Left cardiac atrium (tissue), 4 donors: ENCODE data around the gene IQCM. TPM values are rescaled to one million over a fixed set of nuclear protein-coding genes. Genes with fewer than 3 reads are reported as not detected.

Experiments
- ATAC-seq, 2 donors: fragments of 200-7000 bp; cut with Tn5 transposase; one replicate each; pipeline ENCODE4 v1.9.1; 2020; ENCODE audit warnings: mild to moderate bottlenecking in 2 of 2, moderate library complexity in 2 of 2
- DNase-seq: peaks from one replicate; pipeline ENCODE4 v3.0.0-alpha.2; 2020
- intact Hi-C, 2 donors: fragments of 100-400 bp; cut with DNase I; formaldehyde crosslinking; loops; one replicate each; pipeline versions ENCODE4 v1.14.1 to v1.15.1; 2022 to 2023
- long read RNA-seq: library from polyadenylated mRNA; unstranded; transcript quantifications from one replicate; pipeline ENCODE4 v2.0.0, GENCODE V29; 2021
- total RNA-seq, 2 donors: library from RNA; stranded (reverse); fragmentation: NEBNext Ultra II Directional; extraction: Animal tissue kit (Norgen Biotek cat#: 25700); gene quantifications; one replicate each; pipeline ENCODE4 v1.2.1, GENCODE V29; 2021
- donor health status: DM: no; HTN: yes; CAD: no.
- donor health status: DM: no; HTN: yes; CAD: no; lungs with severe emphysema.
- donor health status: DM: yes; HTN: yes; CAD: no.
- donor health status: Dilated cardiomyopathy.

IQCM gene, protein sequence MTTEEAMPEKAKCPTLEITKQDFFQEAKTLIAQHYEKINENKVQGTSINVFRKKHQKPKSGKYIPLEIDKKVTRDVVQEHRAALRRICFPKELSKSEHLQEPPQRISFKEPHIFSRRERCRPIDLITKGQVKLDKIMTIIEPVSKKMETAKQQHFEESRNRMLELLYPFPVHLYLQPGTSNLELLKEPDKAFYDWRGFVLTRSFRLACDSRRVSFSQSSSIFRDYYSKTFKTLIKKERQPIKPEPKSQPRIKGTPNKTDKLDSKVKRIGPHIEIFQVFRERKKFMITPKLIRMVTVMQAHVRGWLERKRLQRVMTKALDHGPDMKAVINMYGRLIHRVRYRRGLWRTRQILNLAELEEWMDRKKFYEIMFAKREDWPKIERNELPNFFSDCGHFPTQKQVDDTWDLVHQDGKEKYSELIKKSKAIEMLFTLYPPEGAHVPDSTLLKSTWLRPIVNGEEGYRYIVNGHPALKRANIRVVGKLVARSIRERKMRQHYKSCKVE
- not detected for total RNA-seq
- long read RNA-seq: 0 reads

GRCh38 chr4:149815743-149816142 is at the start of gene IQCM:
TSS of gene IQCM (minus strand) at chr4:149815843. CDS start at chr4:149742691, 73,152 bp downstream.
- ATAC-seq (no peak), DNase-seq (no peak)
- intact Hi-C loops: no loop called here

DNA sequence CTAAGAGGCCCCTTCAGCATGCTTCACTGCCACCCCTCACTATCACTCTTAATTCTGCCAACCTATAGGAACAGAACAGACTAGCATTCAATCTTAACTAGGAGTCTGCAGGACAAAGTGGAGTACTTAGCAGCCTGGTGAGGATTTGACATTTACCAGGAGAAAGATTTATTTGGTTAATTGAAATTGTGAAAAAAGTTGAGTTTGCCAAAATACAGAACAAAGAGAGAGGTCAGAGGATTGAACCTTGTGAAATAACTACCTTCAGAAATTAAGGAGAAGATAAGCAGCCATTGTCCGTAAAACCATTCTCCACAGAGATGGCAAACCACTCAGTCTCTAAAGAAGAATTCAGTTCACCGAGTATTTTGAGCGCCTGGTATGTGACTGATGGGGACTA is 41.8 kb upstream of the IQCM start:
- no peak for DNase-seq
- intact Hi-C loops: no loop called here
- ATAC-seq: no peak

- intact Hi-C loops: no loop called here
- no peak for ATAC-seq
- DNase-seq: no peak
Observed at GRCh38 chr4:149845743-149846142, 30.1 kb upstream of the IQCM start.

- intact Hi-C loops: no loop called here
- ATAC-seq (no peak), DNase-seq (no peak)
Observed at GRCh38 chr4:149841686-149842085, 26.0 kb upstream of the IQCM start.

DNA sequence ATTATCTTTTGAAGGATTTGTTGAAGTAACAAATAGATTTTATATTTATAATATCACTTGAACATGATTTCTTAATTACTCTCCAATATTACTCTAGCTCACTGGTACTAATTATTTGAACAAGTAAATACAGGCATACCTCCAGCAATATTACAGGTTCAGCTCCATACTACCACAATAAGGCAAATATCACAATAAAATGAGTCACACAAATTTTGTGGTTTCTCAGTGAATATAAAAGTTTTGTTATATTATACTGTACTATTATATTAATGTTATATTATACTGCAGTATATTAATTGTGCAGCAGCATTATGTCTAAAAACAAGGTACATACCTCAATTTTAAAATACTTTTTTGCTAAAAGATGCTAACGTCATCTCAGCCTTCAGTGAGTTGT is 22.4 kb upstream of the IQCM start:
- intact Hi-C loops: no loop called here
- ATAC-seq (no peak), DNase-seq (no peak)

DNA sequence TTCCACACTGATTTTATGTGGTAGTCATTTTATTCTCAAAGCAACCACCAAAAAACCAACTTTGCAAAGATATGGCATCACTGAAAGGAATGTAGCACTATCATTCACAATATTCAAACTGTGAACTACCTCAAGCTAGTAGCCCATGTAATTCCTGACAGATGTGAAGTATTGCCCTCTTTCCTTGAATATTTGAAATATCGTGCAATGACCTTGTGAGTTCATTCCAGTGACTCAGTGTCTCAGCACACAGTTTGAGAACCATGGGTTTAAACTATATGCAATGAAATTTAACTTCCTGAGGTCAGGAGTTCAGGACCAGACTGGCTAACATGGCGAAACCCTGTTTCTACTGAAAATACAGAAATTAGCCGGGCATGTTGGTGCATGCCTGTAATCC is 20.9 kb upstream of the IQCM start:
- intact Hi-C loops: no loop called here
- no peak for DNase-seq

DNA sequence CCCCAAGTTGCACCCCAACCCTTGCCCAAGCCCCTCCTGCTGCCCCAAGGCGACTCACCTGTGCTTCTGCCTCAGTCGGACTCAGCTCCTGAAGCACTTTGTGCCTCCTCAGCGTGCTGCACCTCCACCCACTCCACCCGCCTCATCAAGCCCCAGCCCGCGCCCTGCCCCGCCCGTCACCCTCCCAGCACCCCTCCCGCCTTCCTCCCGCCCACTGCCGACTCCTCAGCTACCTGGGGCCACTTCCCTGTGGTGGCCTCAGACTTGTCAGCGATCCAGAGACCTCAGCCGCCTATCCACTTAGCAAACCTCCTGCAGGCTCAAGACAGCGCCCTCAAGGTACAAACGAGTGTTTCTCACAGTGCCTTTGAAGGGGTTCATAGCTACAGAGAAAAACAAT is 19.6 kb upstream of the IQCM start:
- DNase-seq (no peak), ATAC-seq (no peak)

More for the DNA sequence above, 20.9 kb upstream of the IQCM start:
- ATAC-seq: no peak

GRCh38 chr4:149831656-149832208 is 16.1 kb upstream of the IQCM start:
- no peak for ATAC-seq
- intact Hi-C loops: no loop called here
- DNase-seq: no peak

More for the DNA sequence above, 19.6 kb upstream of the IQCM start:
- intact Hi-C loops: no loop called here

DNA sequence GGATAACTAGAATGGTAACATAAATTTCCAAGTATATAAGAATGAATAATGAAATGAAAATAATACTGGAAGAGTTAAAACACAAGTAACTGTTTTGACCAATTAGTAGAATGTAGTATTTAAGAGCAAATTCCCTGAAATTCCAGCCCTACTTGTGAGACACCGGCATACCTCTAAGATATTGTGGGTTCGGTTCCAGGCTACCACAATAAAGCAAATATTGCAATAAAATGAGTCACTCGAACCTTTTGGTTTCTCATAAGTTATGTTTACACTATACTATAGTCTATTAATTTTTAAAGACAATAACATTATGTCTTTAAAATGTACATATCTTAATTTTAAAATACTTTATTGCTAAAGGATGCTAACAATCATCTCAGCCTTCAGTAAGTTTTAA is 15.2 kb upstream of the IQCM start:
- ATAC-seq: no peak
- no peak for DNase-seq
- intact Hi-C loops: no loop called here

GRCh38 chr4:149825336-149825735 is 9.7 kb upstream of the IQCM start:
- DNase-seq: no peak
- intact Hi-C loops: no loop called here
- ATAC-seq: no peak

GRCh38 chr4:149823769-149824221 is 8.2 kb upstream of the IQCM start:
- no peak for ATAC-seq
- DNase-seq: no peak
- intact Hi-C loops: no loop called here

DNA sequence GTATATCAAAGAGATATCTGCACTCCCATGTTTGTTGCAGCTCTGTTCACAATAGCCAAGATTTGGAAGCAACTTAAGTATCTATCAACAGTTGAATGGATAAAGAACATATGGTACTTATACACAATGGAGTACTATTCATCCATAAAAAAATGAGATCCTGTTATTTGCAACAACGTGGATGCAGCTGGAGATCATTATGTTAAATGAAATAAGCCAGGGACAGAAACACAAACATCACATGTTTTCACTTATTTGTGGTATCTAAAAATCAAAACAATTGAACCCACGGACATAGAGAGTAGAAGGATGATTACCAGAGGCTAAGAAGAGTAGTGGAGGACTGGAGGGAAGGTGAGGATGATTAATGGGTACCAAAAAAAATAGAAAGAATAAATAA is 14.2 kb downstream of the IQCM start:
- intact Hi-C loops: no loop called here
- ATAC-seq: no peak
- no peak for DNase-seq

DNA sequence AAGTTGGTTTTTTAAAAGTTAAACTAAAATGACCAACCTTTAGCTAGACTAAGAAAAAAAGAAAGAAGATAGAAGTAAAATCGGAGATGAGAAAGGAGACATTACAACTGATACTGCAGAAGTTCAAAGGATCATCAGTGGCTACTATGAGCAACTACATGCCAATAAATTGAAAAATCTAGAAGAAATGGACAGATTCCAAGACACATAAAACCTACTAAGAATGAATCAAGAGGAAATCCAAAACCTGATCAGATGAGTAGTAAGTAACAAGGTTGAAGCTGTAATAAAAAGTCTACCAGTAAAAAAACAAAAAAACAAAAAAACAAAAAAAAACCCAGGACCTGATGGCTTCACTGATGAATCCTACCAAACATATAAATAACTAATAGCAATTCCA is 16.1 kb downstream of the IQCM start:
- no peak for ATAC-seq
- intact Hi-C loops: no loop called here
- DNase-seq: no peak

DNA sequence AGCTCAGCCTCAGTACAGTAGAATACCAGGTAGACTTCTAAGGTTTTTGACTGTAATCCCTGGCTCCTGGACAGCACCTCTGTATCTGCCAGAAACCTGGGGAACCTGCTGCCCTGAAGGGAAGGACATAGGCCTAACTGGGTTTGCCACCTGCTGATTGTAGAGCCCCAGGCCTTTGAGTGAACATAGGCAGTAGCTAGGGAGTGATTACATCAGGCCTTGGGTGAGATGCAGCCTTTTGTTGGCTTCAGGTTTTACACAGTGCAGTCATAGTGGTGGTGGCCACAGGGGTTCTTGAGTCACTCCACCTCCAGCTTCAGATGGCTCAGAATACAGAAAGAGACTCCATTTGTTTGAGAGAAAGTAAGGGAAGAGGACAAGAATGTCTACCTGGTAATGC is 19.3 kb downstream of the IQCM start:
- intact Hi-C loops: no loop called here
- DNase-seq (no peak), ATAC-seq (no peak)

DNA sequence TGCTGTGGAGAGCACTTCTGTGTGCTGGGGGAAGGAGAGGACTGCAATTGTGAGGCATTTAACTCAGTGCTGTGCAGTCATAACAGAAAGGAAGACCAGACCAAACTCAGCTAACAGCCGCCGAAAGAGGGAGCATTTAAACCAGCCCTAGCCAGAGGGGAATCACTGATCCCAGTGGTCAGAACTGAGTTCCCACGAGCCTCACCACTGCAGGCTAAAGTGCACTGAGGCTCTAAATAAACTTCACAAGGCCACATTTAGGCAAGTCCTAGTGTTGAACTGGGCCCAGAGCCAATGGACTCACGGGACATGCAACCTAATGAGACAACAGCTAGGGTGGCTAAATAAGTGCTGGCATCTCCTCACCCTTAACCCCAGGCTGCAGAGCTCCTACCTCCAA is 20.4 kb downstream of the IQCM start:
- intact Hi-C loops: no loop called here
- peak; percentile 23 for DNase-seq
- ATAC-seq: peak in 1 of 2 donors; percentile 19

GRCh38 chr4:149794352-149794751 is 21.3 kb downstream of the IQCM start:
- DNase-seq (no peak), ATAC-seq (no peak)
- intact Hi-C loops: no loop called here

DNA sequence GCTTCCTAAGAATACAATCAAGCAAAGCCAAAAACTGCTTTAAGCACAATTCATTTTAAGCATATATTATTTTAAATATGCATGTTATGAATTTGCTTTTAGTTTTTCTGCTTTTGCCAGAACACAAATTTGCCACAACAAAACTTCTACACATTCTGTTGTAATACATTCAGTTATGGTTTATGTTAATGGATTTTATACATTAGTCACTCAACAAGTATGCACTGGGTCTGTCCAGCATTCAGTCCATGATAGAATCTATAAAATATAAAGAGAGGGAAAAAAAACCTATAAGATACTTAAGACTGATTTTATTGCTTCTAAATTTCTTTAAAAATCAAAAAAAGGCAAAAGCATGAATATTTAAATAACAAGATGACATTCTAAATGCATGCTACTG is 22.2 kb downstream of the IQCM start:
- intact Hi-C loops: no loop called here
- ATAC-seq: no peak

GRCh38 chr4:149791851-149792250 is 23.8 kb downstream of the IQCM start:
- no peak for ATAC-seq
- DNase-seq: no peak
- intact Hi-C loops: no loop called here

More for the DNA sequence above, 22.2 kb downstream of the IQCM start:
- no peak for DNase-seq

- DNase-seq (no peak), ATAC-seq (no peak)
- intact Hi-C loops: no loop called here
Observed at GRCh38 chr4:149790172-149790907, 25.3 kb downstream of the IQCM start.

DNA sequence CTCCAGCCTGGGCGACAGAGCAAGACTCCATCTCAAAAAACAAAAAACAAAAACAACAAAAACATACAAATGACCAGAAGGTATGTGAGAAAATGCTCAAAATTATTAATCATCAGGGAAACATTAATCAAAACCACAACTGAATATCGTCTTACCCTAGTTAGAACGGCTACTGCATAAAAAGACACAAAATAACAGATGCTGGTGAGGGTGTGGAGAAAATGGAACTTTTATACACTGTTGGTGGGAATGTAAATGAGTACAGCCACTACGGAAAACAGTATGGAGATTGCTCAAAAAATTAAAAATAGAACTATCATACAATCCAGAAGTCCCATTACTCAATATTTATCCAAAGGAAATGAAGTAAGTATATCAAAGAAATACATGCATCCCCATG is 27.3 kb downstream of the IQCM start:
- intact Hi-C loops: no loop called here
- ATAC-seq (no peak), DNase-seq (no peak)
